HG03342 (cell line): ENCODE data around the gene GLYATL1B.
"Not testable (repeated sequence)": the region's sequence is repeated elsewhere in the genome, so short reads cannot be mapped to it uniquely, and the experiment has no call there.

Experiments
- ATAC-seq: cut with Tn5 transposase; IDR thresholded peaks from one replicate; pipeline ENCODE4 v1.9.1; 2021; ENCODE audit warnings: mild to moderate bottlenecking, moderate library complexity; ENCODE audit not compliant: unreplicated experiment

The GLYATL1B gene, protein sequence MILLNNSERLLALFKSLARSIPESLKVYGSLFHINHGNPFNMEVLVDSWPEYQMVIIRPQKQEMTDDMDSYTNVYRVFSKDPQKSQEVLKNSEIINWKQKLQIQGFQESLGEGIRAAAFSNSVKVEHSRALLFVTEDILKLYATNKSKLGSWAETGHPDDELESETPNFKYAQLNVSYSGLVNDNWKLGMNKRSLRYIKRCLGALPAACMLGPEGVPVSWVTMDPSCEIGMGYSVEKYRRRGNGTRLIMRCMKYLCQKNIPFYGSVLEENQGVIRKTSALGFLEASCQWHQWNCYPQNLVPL

DNA sequence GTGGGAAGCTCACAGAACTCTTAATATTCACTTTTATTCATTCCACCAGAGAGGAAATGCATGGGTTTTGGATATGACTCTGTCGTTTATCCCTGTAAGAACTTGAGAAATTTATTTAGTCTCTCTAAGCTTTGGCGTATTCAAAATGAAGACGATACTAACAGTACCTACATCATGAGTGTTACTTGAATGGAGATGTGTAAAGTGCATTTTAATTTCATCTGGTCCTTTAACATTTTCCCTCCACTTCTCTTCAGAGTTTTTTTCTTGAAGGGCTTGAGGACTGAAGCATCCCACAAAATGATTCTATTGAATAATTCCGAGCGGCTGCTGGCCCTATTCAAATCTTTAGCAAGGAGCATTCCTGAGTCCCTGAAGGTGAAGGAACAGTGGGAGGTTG lies at the start of gene GLYATL1B:
GLYATL1B (plus strand) TSS at position 301 of the 400 bp plus-strand sequence; CDS start at position 301, 0 bp downstream.
- not testable (repeated sequence) for ATAC-seq

DNA sequence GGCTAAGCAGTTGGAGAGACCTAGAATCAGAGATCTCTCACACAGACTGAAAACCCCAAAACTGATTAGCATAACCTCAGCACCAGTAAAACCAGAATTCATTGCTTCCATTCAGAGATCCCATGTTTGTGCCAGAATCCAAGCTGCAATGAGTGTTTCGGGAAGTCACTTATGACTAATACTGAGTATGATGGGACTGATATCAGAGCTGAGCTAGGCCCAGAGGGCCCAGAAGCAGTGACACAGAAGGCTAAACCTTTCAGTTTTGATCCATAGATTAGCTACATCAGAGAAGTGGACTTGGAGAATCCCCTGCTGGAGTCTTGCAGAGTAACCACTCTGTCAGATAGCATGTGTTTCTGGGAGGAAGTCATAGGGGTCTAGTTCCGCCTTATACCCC lies 49.6 kb upstream of the GLYATL1B start:
- ATAC-seq = not testable (repeated sequence)

GRCh38 chr11:59037434-59037833 lies 48.7 kb upstream of the GLYATL1B start:
- ATAC-seq = not testable (repeated sequence)

- ATAC-seq = no peak
Measured at GRCh38 chr11:59040607-59041006, 45.5 kb upstream of the GLYATL1B start.

DNA sequence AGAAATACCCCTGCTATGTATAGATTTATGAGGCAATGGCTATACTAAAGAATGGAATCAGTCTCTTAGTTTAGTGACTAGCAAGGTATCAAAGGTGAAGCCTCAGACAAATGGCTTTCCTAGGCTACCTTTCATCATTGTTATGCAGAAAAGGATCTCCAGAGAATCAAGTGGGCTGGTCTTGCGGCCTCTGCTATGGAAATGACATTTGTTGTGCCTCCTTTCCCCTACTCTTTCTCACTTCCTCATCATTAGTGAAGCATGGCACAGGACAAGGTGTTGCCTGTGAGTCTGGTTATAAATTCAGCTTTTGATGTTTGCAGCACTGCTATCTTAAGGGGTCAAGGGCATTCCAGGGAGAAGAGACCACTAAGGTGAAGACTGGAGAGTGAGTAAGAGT lies 34.7 kb upstream of the GLYATL1B start:
- ATAC-seq = peak; percentile 65

GRCh38 chr11:59052355-59052754 lies 33.8 kb upstream of the GLYATL1B start:
- ATAC-seq = not testable (repeated sequence)

DNA sequence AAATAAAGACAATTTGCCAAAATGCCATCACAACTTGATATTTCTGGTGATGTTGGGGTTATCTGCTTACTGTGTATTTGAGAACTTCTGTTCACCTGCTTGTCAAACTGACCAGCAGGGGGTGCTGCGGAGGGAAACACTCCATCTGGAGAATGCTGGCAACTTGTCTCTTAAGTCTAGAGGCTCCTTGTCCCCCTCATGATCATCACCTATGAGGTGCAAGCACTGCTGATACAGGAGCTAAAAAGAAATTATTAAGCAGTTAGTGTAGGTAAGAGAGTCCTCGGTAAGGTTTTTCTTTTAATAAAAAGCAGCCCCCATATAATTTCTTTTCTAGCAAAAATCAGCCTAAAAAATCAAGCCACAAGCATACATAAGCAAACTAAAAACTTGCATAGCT lies 32.7 kb upstream of the GLYATL1B start:
- peak; percentile 62 for ATAC-seq

DNA sequence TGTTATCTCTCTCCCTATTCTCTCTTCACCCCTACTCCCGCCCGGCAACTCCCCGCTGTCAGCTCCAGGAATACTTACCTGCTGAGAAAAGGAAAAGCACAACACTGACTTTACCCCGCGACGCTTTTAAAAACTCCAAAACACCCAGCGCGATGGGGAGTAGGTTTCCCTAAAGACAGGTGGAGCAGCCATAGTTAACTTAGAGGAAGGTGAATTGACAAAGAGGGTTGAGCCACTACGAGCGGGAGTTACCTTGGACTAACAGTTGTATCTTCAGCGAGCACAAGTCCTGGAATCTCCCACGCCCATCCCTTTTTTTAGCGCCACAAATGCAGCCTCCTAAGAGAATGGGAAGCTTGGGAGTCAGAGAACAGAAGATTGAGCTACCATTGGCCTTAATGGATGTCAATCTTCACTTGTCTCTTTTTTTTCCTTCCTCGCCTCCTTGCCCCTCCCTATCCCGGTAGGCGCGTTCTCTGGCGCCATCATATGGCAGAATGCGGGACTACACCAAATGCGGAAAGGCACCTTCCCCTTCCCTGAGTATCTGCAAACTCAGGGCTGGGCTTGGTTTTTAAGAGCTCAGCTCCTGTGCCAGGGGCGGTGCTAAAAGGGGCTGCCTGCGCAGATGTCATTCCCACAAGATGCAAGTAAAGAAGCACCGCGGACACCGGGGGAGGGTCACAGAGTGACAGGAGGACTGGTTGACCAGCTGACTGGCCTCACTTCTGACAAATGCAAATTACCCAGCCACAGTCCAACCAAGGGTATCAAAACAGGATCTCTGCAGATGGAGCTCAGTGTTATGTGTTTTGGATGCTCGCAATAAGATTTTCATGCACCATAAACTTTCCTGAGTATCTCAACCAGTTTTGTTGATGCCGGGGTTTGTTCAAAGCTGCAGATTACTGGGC lies 27.7 kb upstream of the GLYATL1B start:
- ATAC-seq = peak; percentile 89

DNA sequence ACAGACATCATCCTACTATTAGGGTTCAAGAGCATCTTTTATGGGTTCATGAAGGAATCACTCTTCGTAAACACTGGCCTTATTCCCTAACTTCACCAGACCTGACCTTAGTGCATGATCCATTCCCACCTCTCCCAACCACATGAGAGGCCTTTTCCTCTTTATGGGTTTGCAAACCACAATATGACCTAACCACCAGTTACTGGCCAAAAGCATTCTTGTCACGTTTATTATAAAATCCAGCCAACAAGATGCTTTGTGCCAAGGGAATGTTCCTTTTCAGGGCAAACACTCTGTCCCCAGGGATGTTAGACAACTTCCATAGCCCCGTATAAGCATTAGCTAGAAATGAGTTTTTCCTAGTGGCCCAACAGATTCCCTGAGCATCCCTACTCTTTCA lies 26.0 kb upstream of the GLYATL1B start:
- ATAC-seq = not testable (repeated sequence)

- no peak for ATAC-seq
Measured at GRCh38 chr11:59062602-59063529, 23.2 kb upstream of the GLYATL1B start.

- peak; percentile 65 for ATAC-seq
Measured at GRCh38 chr11:59063996-59064727, 21.9 kb upstream of the GLYATL1B start.

- ATAC-seq = no peak
Measured at GRCh38 chr11:59069087-59069486, 17.0 kb upstream of the GLYATL1B start.

- peak; percentile 87 for ATAC-seq
Measured at GRCh38 chr11:59076876-59077571, 9.1 kb upstream of the GLYATL1B start.

- no peak for ATAC-seq
Measured at GRCh38 chr11:59078435-59078834, 7.7 kb upstream of the GLYATL1B start.

- ATAC-seq = no peak
Measured at GRCh38 chr11:59079086-59079485, 7.0 kb upstream of the GLYATL1B start.

DNA sequence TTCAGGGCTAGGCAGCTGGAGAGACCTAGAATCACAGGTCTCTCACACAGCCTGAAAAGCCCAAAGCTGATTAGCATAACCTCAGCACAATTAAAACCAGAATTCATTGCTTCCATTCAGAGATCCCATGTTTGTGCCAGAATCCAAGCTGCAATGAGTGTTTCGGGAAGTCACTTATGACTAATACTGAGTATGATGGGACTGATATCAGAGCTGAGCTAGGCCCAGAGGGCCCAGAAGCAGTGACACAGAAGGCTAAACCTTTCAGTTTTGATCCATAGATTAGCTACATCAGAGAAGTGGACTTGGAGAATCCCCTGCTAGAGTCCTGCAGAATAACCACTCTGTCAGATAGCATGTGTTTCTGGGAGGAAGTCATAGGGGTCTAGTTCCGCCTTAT lies 5.7 kb upstream of the GLYATL1B start:
- not testable (repeated sequence) for ATAC-seq

DNA sequence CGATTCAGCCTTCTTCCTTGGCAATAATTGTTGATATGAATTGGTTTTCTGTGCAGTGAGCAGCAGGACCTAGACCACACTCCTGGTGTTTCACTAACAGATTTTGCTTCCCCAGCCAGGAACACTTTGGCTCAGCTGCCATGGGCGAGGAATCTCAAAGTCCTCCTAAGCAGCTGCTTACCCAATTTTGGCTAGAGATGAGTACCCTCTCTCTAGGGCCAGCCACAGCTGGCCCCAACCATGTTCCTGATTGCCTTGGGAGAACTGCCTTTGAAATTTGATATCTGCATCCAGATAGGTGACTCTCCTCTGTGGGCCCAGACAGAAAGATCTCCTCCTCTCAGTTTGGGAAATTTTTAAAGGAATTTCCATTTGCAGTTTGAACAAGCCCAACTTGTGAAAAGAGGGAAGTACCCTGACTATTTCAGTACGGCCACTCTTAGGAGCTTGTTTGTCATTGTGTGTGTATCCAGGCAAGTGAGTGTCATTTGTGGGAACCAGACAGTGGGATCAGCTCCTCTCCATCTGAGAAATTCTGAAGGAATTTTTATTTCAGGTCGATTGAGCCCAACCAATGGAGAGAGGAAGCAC lies 4.6 kb upstream of the GLYATL1B start:
- ATAC-seq = not testable (repeated sequence)

DNA sequence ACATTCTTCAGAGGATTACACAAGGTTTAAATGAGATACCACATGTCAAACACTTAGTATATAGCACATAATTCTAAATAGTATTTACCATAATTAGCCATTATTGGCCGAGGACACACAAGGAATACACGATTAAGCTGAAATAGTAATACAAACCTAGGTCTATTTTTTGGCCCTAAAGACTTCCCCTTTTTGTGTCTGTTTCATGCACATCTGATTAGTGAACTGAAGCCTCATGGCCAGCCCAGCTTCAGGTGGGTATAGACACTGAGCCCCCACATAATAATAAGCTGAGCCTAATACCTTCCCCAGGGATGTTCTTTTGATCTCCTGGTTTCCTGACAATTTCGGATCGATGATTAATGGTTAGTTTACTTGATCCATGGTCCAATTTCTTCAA lies 2.1 kb downstream of the GLYATL1B start:
- no peak for ATAC-seq

DNA sequence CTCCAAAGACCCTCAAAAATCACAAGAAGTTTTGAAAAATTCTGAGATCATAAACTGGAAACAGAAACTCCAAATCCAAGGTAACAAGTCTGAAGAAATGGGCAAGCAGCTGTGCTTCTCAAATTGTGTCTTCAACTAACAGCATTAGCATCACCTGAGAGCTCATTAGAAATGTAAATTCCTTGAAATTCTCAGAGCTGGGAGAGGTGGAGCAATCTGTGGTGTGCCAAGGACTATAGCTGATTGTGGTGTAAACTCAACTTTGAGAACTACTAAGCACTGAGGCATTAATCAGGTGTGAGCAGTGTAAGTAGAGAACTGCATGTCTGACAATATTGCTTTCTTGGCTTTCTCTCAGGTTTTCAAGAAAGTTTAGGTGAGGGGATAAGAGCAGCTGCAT lies 7.5 kb downstream of the GLYATL1B start:
- not testable (repeated sequence) for ATAC-seq
